ENCODE measurements around the gene MARK4.

The MARK4 gene

GRCh38 chr19:45245334-45245787, 5.7 kb upstream of the MARK4 start, which contains the start of gene EXOC3L2:
EXOC3L2 (minus strand) TSS chr19:45245407; CDS start chr19:45239045, 6,362 bp downstream.
- Histone ChIP-seq H3K9ac (ENCODE audit: low read length) (no peak within 1 kb of the TSS), H3K9me2 (replicated peaks; ENCODE audit: insufficient read depth, low read length) (no peaks in the 10 kb centered on the region)

GRCh38 chr19:45245826-45246225, 5.2 kb upstream of the MARK4 start:
- H2AFZ ChIP-seq (ENCODE audit: low read depth, low read length, severe bottlenecking), result no peak overlapping the region
- no peaks in the 10 kb centered on the region for H3K36me3 ChIP-seq (ENCODE audit: low read length)
- H3K4me2 ChIP-seq (ENCODE audit: low read depth, low read length, poor library complexity, severe bottlenecking), result no peak overlapping the region
- H3F3A ChIP-seq (ENCODE audit: insufficient read depth), result 0 out of 2 replicates have a peak, but pooled peaks cover 4% of the 10 kb centered on the region
- H4K20me1 ChIP-seq (ENCODE audit: low read depth, low read length), result no peaks in the 10 kb centered on the region
- H3K79me2 ChIP-seq (ENCODE audit: insufficient read depth, low read length), result no peaks in the 10 kb centered on the region
- H3K4me3 ChIP-seq (ENCODE audit: insufficient read depth, low read length, poor library complexity, severe bottlenecking), result no peak overlapping the region
- H3K9ac ChIP-seq (ENCODE audit: low read length), result no peak overlapping the region
- no peaks in the 10 kb centered on the region for H3K27me3 ChIP-seq (ENCODE audit: low read length)
- H3K9me3 ChIP-seq (ENCODE audit: insufficient read depth, low read length), result no peaks in the 10 kb centered on the region
- TF ChIP-seq EZH2phosphoT487 (conservative IDR thresholded peaks at IDR 0.05; ENCODE audit: low read length) (no peak), CTCF (IDR thresholded peaks at IDR 0.05; ENCODE audit: insufficient read depth, low read length, poor library complexity, severe bottlenecking) (no peak)
- no peaks in the 10 kb centered on the region for H3K9me2 ChIP-seq (replicated peaks; ENCODE audit: insufficient read depth, low read length)
- H3K27ac ChIP-seq (ENCODE audit: low read depth, low read length), result no peak overlapping the region

More at GRCh38 chr19:45245334-45245787, 5.7 kb upstream of the MARK4 start, which contains the start of gene EXOC3L2:
- H4K20me1 ChIP-seq (ENCODE audit: low read depth, low read length), result no peaks in the 10 kb centered on the region
- no peak within 1 kb of the TSS for H3K27ac ChIP-seq (ENCODE audit: low read depth, low read length)
- H3K9me3 ChIP-seq (ENCODE audit: insufficient read depth, low read length), result no peaks in the 10 kb centered on the region
- H3K36me3 ChIP-seq (ENCODE audit: low read length), result no peaks in the 10 kb centered on the region
- H3K4me3 ChIP-seq (ENCODE audit: insufficient read depth, low read length, poor library complexity, severe bottlenecking), result no peak within 1 kb of the TSS
- no peaks in the 10 kb centered on the region for H3K27me3 ChIP-seq (ENCODE audit: low read length)
- no peak within 1 kb of the TSS for H3K4me2 ChIP-seq (ENCODE audit: low read depth, low read length, poor library complexity, severe bottlenecking)
- 0 out of 2 replicates have a peak, but pooled peaks cover 4% of the 10 kb centered on the region for H3F3A ChIP-seq (ENCODE audit: insufficient read depth)
- TF ChIP-seq CTCF (IDR thresholded peaks at IDR 0.05; ENCODE audit: insufficient read depth, low read length, poor library complexity, severe bottlenecking) (no peak), EZH2phosphoT487 (conservative IDR thresholded peaks at IDR 0.05; ENCODE audit: low read length) (no peak)
- no peak within 1 kb of the TSS for H2AFZ ChIP-seq (ENCODE audit: low read depth, low read length, severe bottlenecking)
- no peaks in the 10 kb centered on the region for H3K79me2 ChIP-seq (ENCODE audit: insufficient read depth, low read length)

GRCh38 chr19:45247136-45247535, 3.9 kb upstream of the MARK4 start:
- no peak overlapping the region for H3K4me3 ChIP-seq (ENCODE audit: insufficient read depth, low read length, poor library complexity, severe bottlenecking)
- H3F3A ChIP-seq (ENCODE audit: insufficient read depth), result 0 out of 2 replicates have a peak, but pooled peaks cover 4% of the 10 kb centered on the region
- H4K20me1 ChIP-seq (ENCODE audit: low read depth, low read length), result no peaks in the 10 kb centered on the region
- TF ChIP-seq CTCF (IDR thresholded peaks at IDR 0.05; ENCODE audit: insufficient read depth, low read length, poor library complexity, severe bottlenecking) (no peak), EZH2phosphoT487 (conservative IDR thresholded peaks at IDR 0.05; ENCODE audit: low read length) (no peak)
- no peaks in the 10 kb centered on the region for H3K9me3 ChIP-seq (ENCODE audit: insufficient read depth, low read length)
- no peak overlapping the region for H3K9ac ChIP-seq (ENCODE audit: low read length)
- H2AFZ ChIP-seq (ENCODE audit: low read depth, low read length, severe bottlenecking), result no peak overlapping the region
- H3K27ac ChIP-seq (ENCODE audit: low read depth, low read length), result no peak overlapping the region
- no peaks in the 10 kb centered on the region for H3K9me2 ChIP-seq (replicated peaks; ENCODE audit: insufficient read depth, low read length)
- no peaks in the 10 kb centered on the region for H3K79me2 ChIP-seq (ENCODE audit: insufficient read depth, low read length)
- H3K27me3 ChIP-seq (ENCODE audit: low read length), result no peaks in the 10 kb centered on the region
- no peaks in the 10 kb centered on the region for H3K36me3 ChIP-seq (ENCODE audit: low read length)
- no peak overlapping the region for H3K4me2 ChIP-seq (ENCODE audit: low read depth, low read length, poor library complexity, severe bottlenecking)

Data from SU-DHL-6 (cell line).